Caco-2 (cell line): ENCODE measurements around the gene NPFF. TPM values are rescaled to one million over a fixed set of nuclear protein-coding genes. Genes with fewer than 3 reads are reported as not detected.

Experiments used
- BruUV-seq: library from RNA; stranded (reverse); fragments of 400-500 nt; replicated peaks from 2 replicates; lab custom pipeline; 2021; lab: Mats Ljungman, UMichigan
- CTCF ChIA-PET: fragments of 300-600 bp; sonication (Branson Sonifier 250); formaldehyde crosslinking; loops from one replicate; lab custom pipeline; 2022; ENCODE audit warnings: antibody characterized with exemption; lab: Charles Lee
- POLR2A ChIA-PET: fragments of 300-600 bp; sonication (Branson Sonifier 250); formaldehyde crosslinking; loops from one replicate; lab custom pipeline; 2022; ENCODE audit warnings: antibody characterized with exemption; lab: Charles Lee
- DNase-seq, 2 experiments: peaks; one replicate each; pipeline versions ENCODE4 v3.0.0 to v3.0.0-alpha.2; 2020 to 2022
- H3K27me3 ChIP-seq: replicated peaks from 2 replicates; pipeline ENCODE4 v1.6.0; 2011; ENCODE audit warnings: low read length; ENCODE audit not compliant: control insufficient read depth, insufficient read depth
- H3K36me3 ChIP-seq: 2 replicates; pipeline ENCODE4 v1.5.1; 2011; ENCODE audit warnings: low read length; ENCODE audit not compliant: control insufficient read depth, insufficient read depth
- H3K4me1 ChIP-seq: fragments of 250-450 bp; sonication (Bioruptor Pico); 2 replicates; pipeline ENCODE4 v1.5.1; 2020; ENCODE audit warnings: mild to moderate bottlenecking
- H3K4me3 ChIP-seq: 2 replicates; pipeline ENCODE4 v1.5.1; 2011; ENCODE audit warnings: low read depth, mild to moderate bottlenecking, control low read depth, low read length
- H3K9me3 ChIP-seq: fragments of 250-450 bp; sonication (Bioruptor Pico); 2 replicates; pipeline ENCODE4 v1.5.1; 2020; ENCODE audit warnings: mild to moderate bottlenecking, moderate library complexity
- H3K27ac Mint-ChIP-seq: one replicate; pipeline ENCODE4 v1.8.0; 2022; ENCODE audit warnings: mixed read lengths; ENCODE audit not compliant: unreplicated experiment
- H3K27me3 Mint-ChIP-seq: one replicate; pipeline ENCODE4 v1.8.0; 2022; ENCODE audit warnings: mixed read lengths; ENCODE audit not compliant: insufficient read depth, unreplicated experiment
- H3K36me3 Mint-ChIP-seq: one replicate; pipeline ENCODE4 v1.8.0; 2022; ENCODE audit warnings: mild to moderate bottlenecking, mixed read lengths; ENCODE audit not compliant: insufficient read depth, unreplicated experiment
- H3K4me1 Mint-ChIP-seq: one replicate; pipeline ENCODE4 v1.8.0; 2022; ENCODE audit warnings: low read depth, mixed read lengths; ENCODE audit not compliant: unreplicated experiment
- H3K4me3 Mint-ChIP-seq: one replicate; pipeline ENCODE4 v1.8.0; 2022; ENCODE audit warnings: mild to moderate bottlenecking, moderate library complexity, mixed read lengths; ENCODE audit not compliant: unreplicated experiment
- H3K9me3 Mint-ChIP-seq: one replicate; pipeline ENCODE4 v1.8.0; 2022; ENCODE audit warnings: mixed read lengths; ENCODE audit not compliant: unreplicated experiment
- intact Hi-C: fragments of 100-400 bp; cut with micrococcal nuclease; formaldehyde crosslinking; loops from one replicate; pipeline ENCODE4 v1.10.0; 2022; ENCODE audit not compliant: unreplicated experiment
- total RNA-seq: library from RNA; stranded (reverse); gene quantifications from 2 replicates; pipeline ENCODE4 v1.2.3, GENCODE V29; 2022
- TF ChIP-seq, protein P1 (sequence below), 2 experiments: fragments of 200-600 bp in 1 of 2; IDR thresholded peaks; 1 replicate in 1 of 2; 2 replicates in 1 of 2; pipeline versions ENCODE4 v1.5.1 to v1.8.0; 2011 to 2022; ENCODE audit warnings: antibody characterized with exemption in 1 of 2, control low read depth in 1 of 2, inconsistent platforms in 1 of 2, low read depth in 1 of 2, low read length in 1 of 2, mild to moderate bottlenecking in 1 of 2, moderate library complexity in 1 of 2; ENCODE audit not compliant: insufficient read depth in 1 of 2, severe bottlenecking in 1 of 2, unreplicated experiment in 1 of 2

Gene NPFF
- total RNA-seq, 1 experiment from 2014 or later = 2.4 TPM

DNA sequence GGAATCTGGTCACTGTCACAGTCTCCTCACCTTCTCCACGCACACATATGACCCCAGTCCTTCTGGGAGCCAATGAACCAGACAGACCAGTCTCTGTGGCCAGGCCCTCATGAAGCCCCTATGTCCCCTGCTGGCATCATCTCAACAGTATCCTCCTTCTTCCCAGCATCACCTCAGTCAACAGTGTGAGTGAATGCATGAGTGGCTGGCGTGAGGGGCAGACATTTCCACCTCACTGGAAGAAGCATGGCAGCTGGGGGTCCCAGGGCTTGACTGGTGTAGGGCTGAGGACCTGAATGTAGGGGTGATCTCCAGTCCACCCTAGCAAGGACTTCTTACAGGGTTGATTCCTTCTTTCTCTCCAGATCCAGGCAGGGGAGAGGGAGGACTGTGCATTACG lies 9.8 kb downstream of the NPFF start:
- no TSS peak for BruUV-seq
- TF ChIP-seq, protein P1, sequence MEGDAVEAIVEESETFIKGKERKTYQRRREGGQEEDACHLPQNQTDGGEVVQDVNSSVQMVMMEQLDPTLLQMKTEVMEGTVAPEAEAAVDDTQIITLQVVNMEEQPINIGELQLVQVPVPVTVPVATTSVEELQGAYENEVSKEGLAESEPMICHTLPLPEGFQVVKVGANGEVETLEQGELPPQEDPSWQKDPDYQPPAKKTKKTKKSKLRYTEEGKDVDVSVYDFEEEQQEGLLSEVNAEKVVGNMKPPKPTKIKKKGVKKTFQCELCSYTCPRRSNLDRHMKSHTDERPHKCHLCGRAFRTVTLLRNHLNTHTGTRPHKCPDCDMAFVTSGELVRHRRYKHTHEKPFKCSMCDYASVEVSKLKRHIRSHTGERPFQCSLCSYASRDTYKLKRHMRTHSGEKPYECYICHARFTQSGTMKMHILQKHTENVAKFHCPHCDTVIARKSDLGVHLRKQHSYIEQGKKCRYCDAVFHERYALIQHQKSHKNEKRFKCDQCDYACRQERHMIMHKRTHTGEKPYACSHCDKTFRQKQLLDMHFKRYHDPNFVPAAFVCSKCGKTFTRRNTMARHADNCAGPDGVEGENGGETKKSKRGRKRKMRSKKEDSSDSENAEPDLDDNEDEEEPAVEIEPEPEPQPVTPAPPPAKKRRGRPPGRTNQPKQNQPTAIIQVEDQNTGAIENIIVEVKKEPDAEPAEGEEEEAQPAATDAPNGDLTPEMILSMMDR (IDR thresholded peaks at IDR 0.05; ENCODE audit: insufficient read depth in 1 of 2, low read depth in 1 of 2, low read length in 1 of 2, severe bottlenecking in 1 of 2, unreplicated experiment in 1 of 2) = no peak
- H3K36me3 Mint-ChIP-seq = peaks cover 12% of the 10 kb centered on the region
- no peaks in the 10 kb centered on the region for H3K27me3 ChIP-seq
- H3K9me3 ChIP-seq = no peaks in the 10 kb centered on the region
- H3K27ac Mint-ChIP-seq = no peak overlapping the region
- H3K9me3 Mint-ChIP-seq = no peaks in the 10 kb centered on the region
- H3K4me1 Mint-ChIP-seq = peaks cover 44% of the 10 kb centered on the region
- no peak overlapping the region for H3K4me3 ChIP-seq
- H3K36me3 ChIP-seq = no peaks in the 10 kb centered on the region
- no peak for DNase-seq
- intact Hi-C loops = no loop called here
- peaks cover 25% of the 10 kb centered on the region for H3K4me1 ChIP-seq
- no peak overlapping the region for H3K4me3 Mint-ChIP-seq
- H3K27me3 Mint-ChIP-seq = no peaks in the 10 kb centered on the region
- ChIA-PET POLR2A (no interaction called here), CTCF (no interaction called here)

DNA sequence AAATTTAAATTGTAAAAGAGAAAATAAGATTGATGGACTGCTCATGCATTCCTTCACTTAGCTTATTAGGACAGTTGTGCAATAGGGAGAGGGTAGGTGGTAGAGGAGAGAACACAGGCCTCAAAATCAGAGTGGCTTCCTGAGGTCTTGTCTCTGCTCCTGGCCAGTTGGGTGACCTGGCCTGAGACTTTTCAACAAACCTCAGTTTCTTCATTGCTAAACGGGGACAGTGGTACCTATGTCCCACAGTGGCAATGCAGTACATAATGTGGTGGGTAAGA lies 10.6 kb downstream of the NPFF start:
- TF ChIP-seq, protein P1 (IDR thresholded peaks at IDR 0.05; ENCODE audit: insufficient read depth in 1 of 2, low read depth in 1 of 2, low read length in 1 of 2, severe bottlenecking in 1 of 2, unreplicated experiment in 1 of 2) = no peak
- H3K4me3 ChIP-seq = no peak overlapping the region

DNA sequence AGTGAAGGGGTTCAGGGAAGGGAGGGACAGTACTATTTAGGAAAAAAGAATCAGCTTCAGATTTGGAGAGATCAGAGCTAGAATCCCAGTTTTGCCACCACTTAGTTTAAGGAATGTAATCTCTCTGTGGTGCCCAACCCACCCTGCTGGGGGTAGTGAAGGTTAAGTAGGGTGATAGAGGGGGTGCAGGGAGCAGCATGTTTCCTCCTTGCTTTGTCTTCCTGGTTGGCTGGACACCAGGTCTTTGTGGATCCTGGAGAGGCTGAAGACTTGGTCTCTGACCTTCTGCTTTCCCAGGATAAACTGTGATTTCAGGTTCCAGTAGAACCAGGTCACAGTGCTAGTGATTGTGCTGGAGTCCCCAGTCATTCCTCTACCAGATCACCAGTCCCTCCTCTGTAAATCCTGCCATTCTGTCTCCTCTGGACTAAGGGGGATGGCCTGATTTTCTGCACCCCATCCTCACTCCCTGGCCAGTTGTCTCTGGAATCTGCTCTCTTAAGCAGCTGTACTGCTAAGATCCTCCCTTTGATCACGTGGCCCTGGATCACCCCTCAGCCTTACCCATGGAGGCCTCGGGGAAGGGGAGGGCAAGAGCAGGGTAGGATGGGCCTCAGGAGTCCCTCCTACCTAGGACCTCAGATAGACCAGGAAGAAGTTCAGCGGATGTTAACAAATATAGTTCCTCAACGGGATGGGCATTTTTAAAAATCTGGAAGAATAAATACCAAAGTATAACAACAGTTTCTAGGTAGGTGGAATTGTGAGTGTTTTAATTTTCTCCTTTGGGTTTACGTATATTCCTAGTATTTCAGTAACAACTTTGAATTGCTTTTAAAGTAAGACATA lies 11.2 kb downstream of the NPFF start:
- intact Hi-C loops = no loop called here
- Histone ChIP-seq H3K27me3 (no peaks in the 10 kb centered on the region), H3K9me3 (no peaks in the 10 kb centered on the region), H3K4me3 (no peak overlapping the region), H3K4me1 (peaks cover 25% of the 10 kb centered on the region), H3K36me3 (no peaks in the 10 kb centered on the region)
- DNase-seq = peak; percentile 38 to 68
- BruUV-seq = no TSS peak
- Mint-ChIP-seq H3K4me1 (peaks cover 44% of the 10 kb centered on the region), H3K9me3 (no peaks in the 10 kb centered on the region), H3K27me3 (no peaks in the 10 kb centered on the region), H3K36me3 (peaks cover 17% of the 10 kb centered on the region), H3K4me3 (no peak overlapping the region), H3K27ac (peak overlapping the region; percentile 1)
- TF ChIP-seq, protein P1 (IDR thresholded peaks at IDR 0.05; ENCODE audit: insufficient read depth in 1 of 2, low read depth in 1 of 2, low read length in 1 of 2, severe bottlenecking in 1 of 2, unreplicated experiment in 1 of 2) = no peak
- ChIA-PET POLR2A (no interaction called here), CTCF (no interaction called here)

More for the DNA sequence above, 10.6 kb downstream of the NPFF start:
- no peak for DNase-seq
- H3K4me3 Mint-ChIP-seq = no peak overlapping the region
- Histone ChIP-seq H3K36me3 (no peaks in the 10 kb centered on the region), H3K9me3 (no peaks in the 10 kb centered on the region), H3K4me1 (peaks cover 25% of the 10 kb centered on the region), H3K27me3 (no peaks in the 10 kb centered on the region)
- H3K4me1 Mint-ChIP-seq = peaks cover 44% of the 10 kb centered on the region
- BruUV-seq = no TSS peak
- H3K36me3 Mint-ChIP-seq = peaks cover 17% of the 10 kb centered on the region
- CTCF ChIA-PET = no interaction called here
- intact Hi-C loops = no loop called here
- H3K27me3 Mint-ChIP-seq = no peaks in the 10 kb centered on the region
- no peak overlapping the region for H3K27ac Mint-ChIP-seq
- POLR2A ChIA-PET = no interaction called here
- no peaks in the 10 kb centered on the region for H3K9me3 Mint-ChIP-seq
